GM12801 (cell line): ENCODE results near the gene LAMC3.

ENCODE experiments used
- CTCF ChIP-seq: IDR thresholded peaks from one replicate; pipeline ENCODE4 v1.5.1; 2011; ENCODE audit warnings: control low read depth; ENCODE audit not compliant: insufficient read length; ENCODE audit errors: extremely low read depth

Gene LAMC3

DNA sequence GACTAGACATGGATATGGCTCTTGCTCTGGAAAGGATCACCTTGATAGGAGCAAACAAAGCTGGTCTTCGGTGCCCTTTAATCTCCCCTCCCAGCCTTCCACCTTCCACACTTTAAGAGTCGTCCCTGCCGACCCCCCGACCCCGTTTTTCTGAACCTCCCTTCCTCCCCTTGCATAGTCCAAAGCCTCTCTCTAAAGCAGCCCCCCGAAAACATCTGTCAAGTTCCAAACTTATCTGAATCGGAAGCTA is 116.0 kb downstream of the LAMC3 start:
- TF ChIP-seq CTCF: no peak

DNA sequence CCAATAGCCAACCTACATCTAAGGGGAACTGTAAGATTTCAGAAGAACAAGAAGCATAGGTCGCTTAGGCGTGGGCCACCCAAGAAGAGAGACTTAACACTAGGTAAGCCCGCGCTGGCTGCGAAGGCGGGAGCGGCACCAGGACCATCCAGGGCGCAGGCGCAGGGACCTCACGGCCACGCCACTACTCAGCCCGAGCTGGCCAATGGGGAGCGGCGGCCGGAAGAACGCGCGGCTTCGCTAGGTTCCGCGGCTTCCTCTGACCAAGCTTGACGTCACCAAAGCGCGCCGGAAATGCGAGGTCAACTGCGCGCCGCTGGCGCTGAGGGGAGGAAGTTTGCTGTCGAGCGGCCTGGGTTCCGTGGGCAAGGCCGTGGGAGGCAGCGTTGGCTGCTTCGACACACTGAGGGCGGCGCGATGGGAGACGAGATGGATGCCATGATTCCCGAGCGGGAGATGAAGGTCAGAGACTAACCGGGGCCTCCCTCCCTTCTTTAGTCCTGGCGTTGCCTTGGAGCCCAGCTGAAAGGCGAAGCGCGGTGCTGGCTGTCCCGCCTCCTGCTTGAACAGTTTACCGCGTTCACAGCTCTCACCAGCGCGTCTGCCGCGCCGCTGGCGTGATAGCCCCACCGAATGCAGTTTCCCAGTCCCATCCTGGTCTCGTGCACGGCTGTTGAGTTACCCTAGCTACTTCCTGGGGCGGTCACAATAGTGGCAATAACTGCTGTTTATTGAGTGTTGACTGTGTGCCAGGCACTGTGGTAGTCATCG is 116.5 kb downstream of the LAMC3 start, which contains the start of gene NUP214:
Gene NUP214, plus strand, starts transcription at position 299 of the 771 bp plus-strand sequence. Its CDS starts 119 bp downstream, at position 418.
- TF ChIP-seq CTCF: no peak

DNA sequence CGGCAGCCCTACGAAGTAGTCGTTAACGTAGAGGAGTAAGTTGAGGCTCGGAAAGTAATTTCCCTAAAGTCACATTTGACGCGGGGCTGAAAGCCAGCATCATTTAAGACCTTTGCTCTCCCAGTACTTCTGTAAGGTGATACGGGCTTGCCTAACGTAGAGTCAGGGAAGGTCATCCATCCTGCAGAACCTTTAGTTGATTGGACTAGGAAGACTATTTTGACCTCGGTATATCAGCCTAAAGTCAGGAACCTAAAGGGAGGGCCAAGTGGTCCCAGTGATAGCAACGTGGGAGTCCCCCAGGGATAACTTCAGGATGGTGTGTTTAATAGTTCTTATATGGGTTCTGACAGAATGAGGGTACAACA is 117.1 kb downstream of the LAMC3 start:
- no peak for TF ChIP-seq CTCF

DNA sequence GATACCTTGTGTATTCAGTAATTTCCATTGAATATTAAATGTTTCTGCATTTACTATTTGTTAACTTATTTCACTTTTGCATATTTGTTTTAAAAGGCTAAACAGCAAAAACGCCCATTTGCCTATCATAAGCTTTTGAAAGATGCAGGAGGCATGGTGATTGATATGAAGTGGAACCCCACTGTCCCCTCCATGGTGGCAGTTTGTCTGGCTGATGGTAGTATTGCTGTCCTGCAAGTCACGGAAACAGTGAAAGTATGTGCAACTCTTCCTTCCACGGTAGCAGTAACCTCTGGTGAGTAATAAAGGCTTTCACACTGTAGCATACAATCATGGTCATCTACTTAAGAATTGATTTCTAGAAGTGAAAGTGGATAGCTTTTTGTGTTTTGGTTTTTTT is 120.2 kb downstream of the LAMC3 start:
- TF ChIP-seq CTCF: no peak

DNA sequence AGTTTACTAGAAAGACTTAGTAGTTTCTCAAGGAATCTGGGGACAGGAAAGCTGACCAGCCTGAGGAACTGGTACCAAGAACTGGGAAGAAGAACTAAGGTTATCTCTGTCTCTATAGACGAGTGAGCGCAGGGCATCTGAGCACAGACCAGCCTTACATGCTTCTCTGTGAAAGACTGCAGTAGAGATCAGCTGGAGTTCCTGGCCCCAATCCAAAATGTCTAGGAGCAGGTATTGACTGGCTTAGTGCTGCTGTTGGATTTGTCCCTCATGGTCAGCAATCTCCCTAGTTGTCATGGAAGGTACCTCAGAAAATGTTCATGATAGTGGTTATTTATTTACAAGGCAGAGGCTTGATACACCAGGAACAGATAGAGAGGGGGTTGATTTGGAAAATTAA is 129.7 kb downstream of the LAMC3 start:
- TF ChIP-seq CTCF: no peak

GRCh38 chr9:131140112-131140511 is 131.1 kb downstream of the LAMC3 start:
- TF ChIP-seq CTCF: no peak

- TF ChIP-seq CTCF: no peak
Measured at GRCh38 chr9:131140550-131140949, 131.6 kb downstream of the LAMC3 start.

DNA sequence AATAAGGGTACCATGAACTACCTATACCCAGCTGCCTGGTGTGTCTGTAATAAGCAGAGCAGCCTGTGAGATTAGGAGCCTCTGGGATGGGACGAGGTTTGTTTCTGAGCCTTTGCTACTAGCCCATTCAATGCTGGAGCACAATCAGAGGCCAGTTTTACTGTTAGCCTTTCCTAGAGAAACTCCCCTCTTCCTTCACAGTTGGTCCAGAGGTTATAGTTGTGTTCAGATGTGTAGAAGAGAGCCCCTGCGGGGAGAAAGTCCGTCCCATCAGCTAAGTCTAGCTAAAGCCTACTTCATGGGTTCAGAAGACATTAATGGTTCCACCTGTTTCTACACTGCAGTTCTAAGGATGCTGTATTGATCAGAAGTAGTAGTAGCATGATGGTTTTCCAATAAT is 133.2 kb downstream of the LAMC3 start:
- TF ChIP-seq CTCF: no peak
